Adipose tissue (tissue), 3 donors: Measurements from ENCODE around the gene MAML2. TPM values are rescaled to one million over a fixed set of nuclear protein-coding genes. Genes with fewer than 3 reads are reported as not detected.
A peak's percentile ranks its signal among the peaks of the same experiment; 100 is the strongest.

Source experiments
- H3K27ac ChIP-seq: one replicate; pipeline ENCODE4 v1.5.1; 2013; ENCODE audit warnings: low read depth, low read length
- WGBS, 3 donors: extraction: QIAGEN DNeasy Blood & Tissue Kit; methylation state at CpG; one replicate each; pipeline ENCODE4 v1.1.7; 2013; 5-methylcytosine and 5-hydroxymethylcytosine counted together
- polyA plus RNA-seq, 3 donors: library from polyadenylated mRNA; stranded (reverse); fragments of 200-250 nt; gene quantifications; one replicate each; pipeline ENCODE4 v1.2.3, GENCODE V29; 2013
- donor health status: healthy with polysubstance abuse.
- donor health status: Bipolar disorder and iron deficiency.
- donor health status: healthy.

MAML2 gene
- polyA plus RNA-seq = 1 to 10 TPM; 1.8 to 8.7 (median 5.4) TPM

- WGBS, 3 donors = 6 to 7% (median 6%) methylated on average over 30 to 31 of the region's 31 CpGs
Measured at GRCh38 chr11:96342961-96343711, at the start of gene MAML2. Gene MAML2 (minus strand): TSS chr11:96343195. CDS start chr11:96341895, 1,300 bp downstream.

GRCh38 chr11:96391698-96392307 lies 48.8 kb upstream of the MAML2 start:
- H3K27ac ChIP-seq = no peak overlapping the region
- WGBS, 3 donors = 69 to 96% (median 90%) methylated on average over 3 of the region's 3 CpGs

More at GRCh38 chr11:96342961-96343711, at the start of gene MAML2:
- H3K27ac ChIP-seq = no peak within 1 kb of the TSS

DNA sequence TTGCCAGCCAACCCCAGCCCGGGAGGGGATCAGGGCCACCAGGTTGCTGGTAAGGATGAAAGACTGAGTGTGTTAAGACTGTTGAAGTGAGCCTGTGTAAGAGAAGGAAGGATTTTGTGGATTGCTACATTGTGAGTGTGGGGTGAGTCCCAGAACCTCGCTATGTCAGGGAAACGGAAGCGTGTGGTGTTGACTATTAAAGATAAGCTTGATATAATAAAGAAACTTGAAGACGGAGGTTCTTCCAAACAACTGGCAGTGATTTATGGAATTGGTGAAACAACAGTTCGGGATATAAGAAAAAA lies 47.4 kb upstream of the MAML2 start:
- WGBS, 3 donors = 15 to 21% (median 17%) methylated on average over 6 of the region's 6 CpGs
- no peak overlapping the region for H3K27ac ChIP-seq

GRCh38 chr11:96389720-96390487 lies 46.9 kb upstream of the MAML2 start, which contains the start of the genes CCDC82 and JRKL:
Gene CCDC82 (minus strand): TSS chr11:96389912. CDS start chr11:96384747, 5,165 bp downstream.
Gene JRKL (plus strand): TSS chr11:96390013. CDS start chr11:96390650, 637 bp downstream.
- 0 to 1% (median 1%) methylated on average over 53 of the region's 53 CpGs for WGBS, 3 donors
- no peak within 1 kb of the TSS for H3K27ac ChIP-seq

DNA sequence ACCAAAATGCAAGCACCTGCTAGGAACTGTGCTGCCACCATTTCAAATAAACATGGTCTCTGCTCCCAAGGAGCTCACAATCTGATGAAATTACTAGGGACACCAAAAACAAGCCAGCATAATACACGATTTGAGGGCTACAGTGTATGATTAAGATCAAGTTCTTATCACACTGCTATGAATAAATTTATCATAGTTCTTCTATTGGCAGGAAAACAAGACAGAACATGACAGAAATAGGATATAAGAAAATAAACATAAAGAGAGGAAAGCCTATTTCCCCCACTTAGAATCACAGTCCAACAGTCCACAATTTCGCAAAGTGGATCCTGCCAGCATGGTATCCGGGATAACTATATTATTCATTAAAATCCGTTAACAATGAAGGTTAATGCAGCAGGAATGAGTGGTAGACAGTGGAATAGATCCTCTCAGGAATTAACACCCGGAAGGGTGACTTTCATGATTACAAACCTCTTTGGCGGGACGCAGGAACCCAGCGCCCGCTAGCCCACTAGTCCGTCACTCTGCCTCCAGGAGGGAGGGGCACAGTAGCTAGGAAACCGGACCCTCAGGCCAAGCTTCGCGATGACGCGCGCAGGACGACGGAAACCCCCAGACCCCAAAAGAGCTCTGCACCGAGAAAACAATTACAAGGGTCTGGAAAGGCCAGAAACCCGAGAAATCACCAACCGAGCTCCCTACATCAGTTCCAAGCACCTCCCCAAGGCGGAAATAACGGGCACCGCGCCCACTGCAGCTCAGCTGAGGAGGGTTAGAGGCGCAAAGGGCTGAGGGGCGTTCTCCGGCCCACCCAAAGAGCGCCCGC lies 46.1 kb upstream of the MAML2 start:
- WGBS, 3 donors = 0 to 1% (median 0%) methylated on average over 30 of the region's 30 CpGs
- H3K27ac ChIP-seq = no peak overlapping the region

DNA sequence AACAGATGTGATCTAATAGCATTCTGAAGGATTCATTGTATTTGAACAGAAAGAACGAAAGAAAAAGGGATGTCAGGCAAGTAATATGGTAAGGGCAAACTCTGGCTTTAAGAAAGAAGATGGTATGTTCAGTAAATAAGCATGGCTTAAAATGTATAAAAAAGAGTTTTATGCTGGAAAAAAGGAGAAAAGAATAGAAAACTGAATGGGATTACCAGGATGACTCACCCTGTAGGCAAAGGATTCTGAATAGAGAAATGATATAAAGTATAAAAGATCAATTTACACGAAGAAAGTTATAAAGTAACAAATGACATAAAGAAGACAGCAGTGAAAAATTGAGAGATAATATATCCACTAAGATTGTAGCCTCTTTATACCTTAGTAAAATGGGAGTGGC lies 42.2 kb upstream of the MAML2 start:
- no peak overlapping the region for H3K27ac ChIP-seq
- 78 to 90% (median 90%) methylated on average over 2 of the region's 2 CpGs for WGBS, 3 donors

GRCh38 chr11:96384156-96384555 lies 41.2 kb upstream of the MAML2 start:
- H3K27ac ChIP-seq = no peak overlapping the region
- 52 to 80% (median 79%) methylated on average over 3 of the region's 3 CpGs for WGBS, 3 donors

DNA sequence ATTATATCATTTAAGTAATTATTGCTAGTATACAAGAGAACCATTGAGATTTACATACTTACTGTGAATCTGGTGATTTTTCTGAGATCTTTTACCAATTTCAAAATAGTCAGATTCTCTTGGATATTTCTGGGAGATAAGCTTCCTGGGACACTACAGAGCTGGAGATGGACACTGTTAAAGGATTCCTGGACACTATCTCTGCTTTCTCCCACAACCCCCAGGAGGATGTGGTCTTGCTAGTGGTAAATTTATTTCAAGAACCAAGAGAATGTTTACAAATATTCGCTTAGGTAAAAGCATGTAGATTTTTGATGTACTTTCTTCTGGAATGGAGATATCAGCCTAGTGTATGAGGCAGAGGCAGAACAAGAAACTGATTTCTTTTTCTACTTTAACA lies 33.8 kb upstream of the MAML2 start:
- whole genome bisulfite sequencing, 3 donors = 80 to 91% (median 85%) methylated on average over 1 of the region's 1 CpG
- no peak overlapping the region for H3K27ac ChIP-seq

DNA sequence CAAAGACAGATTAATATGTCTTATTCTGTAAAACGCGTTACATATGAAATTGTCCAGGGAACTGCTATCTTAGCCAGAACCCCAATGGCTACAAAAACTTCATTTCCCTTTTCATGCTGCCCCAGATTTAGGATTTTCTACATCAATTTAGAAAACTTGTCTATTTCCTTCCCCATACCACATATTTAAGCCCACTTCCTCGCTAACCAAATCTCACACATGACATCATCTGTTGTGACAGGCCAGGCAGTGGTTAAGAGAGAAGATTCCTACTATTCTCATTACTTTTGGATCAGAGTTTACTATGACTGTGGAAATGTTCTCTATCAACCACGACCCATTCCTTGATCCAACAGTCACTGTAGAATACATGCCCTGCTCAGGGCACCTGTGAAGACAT lies 30.8 kb upstream of the MAML2 start:
- WGBS, 3 donors = 85 to 97% (median 92%) methylated on average over 4 of the region's 4 CpGs

GRCh38 chr11:96367342-96367741 lies 24.3 kb upstream of the MAML2 start:
- no peak overlapping the region for H3K27ac ChIP-seq
- 79 to 90% (median 82%) methylated on average over 2 of the region's 2 CpGs for WGBS, 3 donors

More for the DNA sequence above, 30.8 kb upstream of the MAML2 start:
- H3K27ac ChIP-seq = no peak overlapping the region

DNA sequence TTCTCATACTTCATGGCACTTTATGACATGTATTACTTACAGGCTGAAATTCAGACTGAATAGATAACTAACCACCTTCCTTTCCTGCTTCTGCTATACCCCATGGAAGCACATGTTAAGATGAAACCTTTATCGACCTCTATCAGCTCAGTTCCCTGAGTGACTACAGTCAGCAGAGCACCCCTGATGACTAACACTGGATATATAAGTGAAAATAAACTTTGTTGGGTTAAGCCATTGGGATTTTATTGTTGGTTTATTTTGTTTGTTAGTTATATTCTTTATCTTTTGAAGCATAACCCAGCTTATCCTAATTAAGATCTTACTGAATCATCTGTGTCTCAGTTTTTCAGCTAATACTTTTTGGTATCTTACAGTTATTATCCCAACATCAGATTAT lies 23.0 kb upstream of the MAML2 start:
- WGBS, 3 donors = 83 to 95% (median 95%) methylated on average over 1 of the region's 1 CpG
- H3K27ac ChIP-seq = no peak overlapping the region

GRCh38 chr11:96365493-96365892 lies 22.5 kb upstream of the MAML2 start:
- 29 to 90% (median 80%) methylated on average over 1 of the region's 1 CpG for WGBS, 3 donors
- H3K27ac ChIP-seq = no peak overlapping the region

DNA sequence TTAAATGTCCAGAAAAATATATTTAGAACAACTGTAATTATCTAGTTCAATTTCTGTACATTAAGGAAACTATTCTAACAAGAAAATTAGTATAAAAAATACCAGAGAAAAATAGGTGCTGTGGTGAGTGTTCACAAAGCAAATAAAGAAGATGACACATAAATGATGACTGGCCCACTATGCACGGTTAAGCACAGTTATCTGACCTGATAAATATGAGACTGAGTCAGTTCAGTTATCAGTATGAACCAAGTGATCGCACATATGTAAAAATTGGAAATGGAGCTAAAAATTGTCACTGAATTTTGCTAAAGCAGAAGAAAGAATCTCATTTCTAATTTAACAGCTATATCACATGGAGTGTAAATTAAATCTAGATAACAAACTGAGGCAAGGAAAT lies 18.8 kb upstream of the MAML2 start:
- 67 to 90% (median 84%) methylated on average over 2 of the region's 2 CpGs for WGBS, 3 donors
- no peak overlapping the region for H3K27ac ChIP-seq

GRCh38 chr11:96358321-96358720 lies 15.3 kb upstream of the MAML2 start:
- 84 to 94% (median 88%) methylated on average over 3 of the region's 3 CpGs for WGBS, 3 donors
- H3K27ac ChIP-seq = no peak overlapping the region

DNA sequence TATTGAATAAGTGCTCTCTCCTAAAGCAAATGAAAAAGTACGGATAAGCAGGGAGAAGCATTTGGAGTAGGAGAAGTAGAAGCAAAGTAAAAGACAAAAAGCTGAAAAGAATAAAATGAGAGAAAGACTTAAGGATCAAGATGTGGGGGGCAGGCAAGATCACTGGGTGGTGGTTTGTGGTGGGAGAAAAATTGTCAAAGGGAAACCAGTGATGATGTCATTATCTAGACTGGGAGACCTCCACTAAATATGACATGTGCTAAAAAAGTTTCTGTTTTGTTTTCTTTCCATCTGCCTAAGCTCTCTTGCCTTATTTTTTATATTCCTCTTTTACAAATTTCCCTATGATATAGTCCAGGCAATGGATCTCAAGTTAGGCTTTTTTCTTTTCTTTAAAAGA lies 14.8 kb upstream of the MAML2 start:
- no peak overlapping the region for H3K27ac ChIP-seq
- 95 to 98% (median 98%) methylated on average over 1 of the region's 1 CpG for WGBS, 3 donors

- H3K27ac ChIP-seq = no peak overlapping the region
- WGBS, 3 donors = 94 to 99% (median 98%) methylated on average over 4 of the region's 4 CpGs
Measured at GRCh38 chr11:96356848-96357247, 13.9 kb upstream of the MAML2 start.

- H3K27ac ChIP-seq = peak overlapping the region; percentile 42
- WGBS, 3 donors = 0 to 2% (median 1%) methylated on average over 13 of the region's 13 CpGs
Measured at GRCh38 chr11:96342014-96342960, 708 bp downstream of the MAML2 start.
